Body of pancreas (tissue), 4 donors: ENCODE data around the gene RNU6-9.

Source experiments
- POLR2A ChIP-seq, 3 donors: fragments of 450-650 bp; IDR thresholded peaks; one replicate each; pipeline ENCODE4 v1.6.1; 2016; ENCODE audit warnings: antibody characterized with exemption in 3 of 3, mild to moderate bottlenecking in 2 of 3
- TF ChIP-seq, protein P1 (sequence below), 7 experiments: fragments of 450-650 bp in 4 of 7; fragments of 200-600 bp in 3 of 7; sonication (generic) in 3 of 7; IDR thresholded peaks; one replicate each; pipeline ENCODE4 v1.5.1; 2016 to 2019; ENCODE audit warnings: antibody characterized with exemption in 7 of 7

GRCh38 chr19:852136-853013 is 40.9 kb upstream of the RNU6-9 start, which contains the start of gene ELANE:
- TF ChIP-seq, protein P1, sequence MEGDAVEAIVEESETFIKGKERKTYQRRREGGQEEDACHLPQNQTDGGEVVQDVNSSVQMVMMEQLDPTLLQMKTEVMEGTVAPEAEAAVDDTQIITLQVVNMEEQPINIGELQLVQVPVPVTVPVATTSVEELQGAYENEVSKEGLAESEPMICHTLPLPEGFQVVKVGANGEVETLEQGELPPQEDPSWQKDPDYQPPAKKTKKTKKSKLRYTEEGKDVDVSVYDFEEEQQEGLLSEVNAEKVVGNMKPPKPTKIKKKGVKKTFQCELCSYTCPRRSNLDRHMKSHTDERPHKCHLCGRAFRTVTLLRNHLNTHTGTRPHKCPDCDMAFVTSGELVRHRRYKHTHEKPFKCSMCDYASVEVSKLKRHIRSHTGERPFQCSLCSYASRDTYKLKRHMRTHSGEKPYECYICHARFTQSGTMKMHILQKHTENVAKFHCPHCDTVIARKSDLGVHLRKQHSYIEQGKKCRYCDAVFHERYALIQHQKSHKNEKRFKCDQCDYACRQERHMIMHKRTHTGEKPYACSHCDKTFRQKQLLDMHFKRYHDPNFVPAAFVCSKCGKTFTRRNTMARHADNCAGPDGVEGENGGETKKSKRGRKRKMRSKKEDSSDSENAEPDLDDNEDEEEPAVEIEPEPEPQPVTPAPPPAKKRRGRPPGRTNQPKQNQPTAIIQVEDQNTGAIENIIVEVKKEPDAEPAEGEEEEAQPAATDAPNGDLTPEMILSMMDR (IDR thresholded peaks at IDR 0.05), result no peak
- TF ChIP-seq POLR2A (IDR thresholded peaks at IDR 0.05), result no peak
